WTC11 (cell line): ENCODE data around the gene RETREG2. TPM values are rescaled to one million over a fixed set of nuclear protein-coding genes. Genes with fewer than 3 reads are reported as not detected.
A peak's percentile ranks its signal among the peaks of the same experiment; 100 is the strongest.

Source experiments
- AFF4 ChIP-seq: sonication (generic); formaldehyde crosslinking; IDR thresholded peaks from 2 replicates; pipeline ENCODE4 v1.8.1; 2023; ENCODE audit warnings: mild to moderate bottlenecking, missing genetic modification reagents, borderline replicate concordance
- ERG ChIP-seq: fragments of 250-450 bp; sonication (Bioruptor Pico); IDR thresholded peaks from 2 replicates; pipeline ENCODE4 v1.8.0; 2021; ENCODE audit warnings: mild to moderate bottlenecking
- GTF2I ChIP-seq: fragments of 250-450 bp; sonication (Bioruptor Pico); conservative IDR thresholded peaks from 2 replicates; pipeline ENCODE4 v1.4.0; 2021; ENCODE audit warnings: mild to moderate bottlenecking
- NR3C1 ChIP-seq: sonication (generic); formaldehyde crosslinking; conservative IDR thresholded peaks from 2 replicates; pipeline ENCODE4 v1.8.1; 2023; ENCODE audit warnings: low read depth, mild to moderate bottlenecking, missing genetic modification reagents
- PRDM15 ChIP-seq: sonication (generic); formaldehyde crosslinking; IDR thresholded peaks from 2 replicates; pipeline ENCODE4 v1.8.0; 2022; ENCODE audit warnings: missing genetic modification reagents
- RORB ChIP-seq: fragments of 250-450 bp; sonication (Bioruptor Pico); IDR thresholded peaks from 2 replicates; pipeline ENCODE4 v1.9.0; 2021; ENCODE audit warnings: mild to moderate bottlenecking
- SP1 ChIP-seq: sonication (generic); formaldehyde crosslinking; conservative IDR thresholded peaks from 2 replicates; pipeline ENCODE4 v1.8.1; 2022; ENCODE audit warnings: missing genetic modification reagents
- ZBTB43 ChIP-seq: sonication (generic); formaldehyde crosslinking; IDR thresholded peaks from 2 replicates; pipeline ENCODE4 v1.8.1; 2023; ENCODE audit warnings: mild to moderate bottlenecking, missing genetic modification reagents
- ZNF138 ChIP-seq: sonication (generic); formaldehyde crosslinking; conservative IDR thresholded peaks from 2 replicates; pipeline ENCODE4 v1.8.1; 2022; ENCODE audit warnings: mild to moderate bottlenecking, moderate library complexity, missing genetic modification reagents
- ZNF219 ChIP-seq: sonication (generic); formaldehyde crosslinking; IDR thresholded peaks from 2 replicates; pipeline ENCODE4 v1.8.0; 2023; ENCODE audit warnings: missing genetic modification reagents, mild to moderate bottlenecking, borderline replicate concordance
- ZNF425 ChIP-seq: fragments of 250-450 bp; sonication (Bioruptor Pico); conservative IDR thresholded peaks from 2 replicates; pipeline ENCODE4 v1.9.0; 2021; ENCODE audit warnings: mild to moderate bottlenecking
- ZNF671 ChIP-seq: fragments of 250-450 bp; sonication (Bioruptor Pico); IDR thresholded peaks from 2 replicates; pipeline ENCODE4 v1.8.0; 2021; ENCODE audit warnings: mild to moderate bottlenecking
- total RNA-seq: library from RNA; stranded (reverse); gene quantifications from 3 replicates; pipeline ENCODE4 v1.2.3, GENCODE V29; 2021

The RETREG2 gene
- total RNA-seq, 1 experiment from 2014 or later, result 60.2 TPM

GRCh38 chr2:219176818-219177551, 1.1 kb upstream of the RETREG2 start, which contains the start of gene CNPPD1 (continued):
- TF ChIP-seq ZNF425 (no peak), SP1 (CRISPR knock-in tag) (peak; percentile 83), GTF2I (CRISPR knock-in tag) (no peak; the same call in 1 of the 2 replicates), ZNF671 (CRISPR knock-in tag) (no peak), AFF4 (CRISPR knock-in tag) (no peak), ZNF219 (CRISPR knock-in tag) (peak; percentile 90; the same call in 1 of the 2 replicates), PRDM15 (no peak), NR3C1 (CRISPR knock-in tag) (peak; percentile 92; the same call in 1 of the 2 replicates), ZNF138 (CRISPR knock-in tag) (no peak), ZBTB43 (CRISPR knock-in tag) (peak; percentile 93), ERG (CRISPR knock-in tag) (no peak), RORB (no peak)
